CD8-positive, alpha-beta memory T cell (primary cell): Measurements from ENCODE around the gene GLDN. TPM values are rescaled to one million over a fixed set of nuclear protein-coding genes. Genes with fewer than 3 reads are reported as not detected.

ENCODE experiments used
- CTCF ChIA-PET: fragments of 350-600 bp; sonication (Branson Sonifier 250); formaldehyde crosslinking; loops from one replicate; lab custom pipeline; 2021; ENCODE audit warnings: antibody characterized with exemption; lab: Charles Lee
- POLR2A ChIA-PET: fragments of 350-600 bp; sonication (Branson Sonifier 250); formaldehyde crosslinking; loops from one replicate; lab custom pipeline; 2021; ENCODE audit warnings: antibody characterized with exemption; lab: Charles Lee
- DNase-seq, 5 donors: peaks; one replicate each; pipeline versions ENCODE4 v3.0.0 to v3.0.0-alpha.2; 2020 to 2022; ENCODE audit warnings: mixed read lengths in 1 of 5
- H3K27ac ChIP-seq: one replicate; pipeline ENCODE4 v1.7.0; 2013; ENCODE audit warnings: low read depth, mild to moderate bottlenecking, low read length, moderate library complexity
- H3K27me3 ChIP-seq: 2 replicates; pipeline ENCODE4 v1.7.0; 2013; ENCODE audit warnings: low read length, mild to moderate bottlenecking; ENCODE audit not compliant: insufficient read depth, poor library complexity, severe bottlenecking
- H3K36me3 ChIP-seq: 2 replicates; pipeline ENCODE4 v1.7.0; 2013; ENCODE audit warnings: mild to moderate bottlenecking, low read length, moderate library complexity; ENCODE audit not compliant: insufficient read depth
- H3K4me1 ChIP-seq: 2 replicates; pipeline ENCODE4 v1.7.0; 2013; ENCODE audit warnings: mild to moderate bottlenecking, low read length, moderate library complexity; ENCODE audit not compliant: insufficient read depth
- H3K4me3 ChIP-seq: 2 replicates; pipeline ENCODE4 v1.7.0; 2013; ENCODE audit warnings: mild to moderate bottlenecking, low read length
- H3K9me3 ChIP-seq: 2 replicates; pipeline ENCODE4 v1.7.0; 2013; ENCODE audit warnings: mild to moderate bottlenecking, low read length
- H3K27ac Mint-ChIP-seq, 8 donors: one replicate each; pipeline ENCODE4 v1.8.0; 2020 to 2021; ENCODE audit warnings: mixed read lengths in 8 of 8, mild to moderate bottlenecking in 6 of 8, inconsistent platforms in 3 of 8, moderate library complexity in 3 of 8
- H3K27me3 Mint-ChIP-seq, 2 donors: one replicate each; pipeline ENCODE4 v1.8.0; 2020 to 2021; ENCODE audit warnings: mixed read lengths in 2 of 2, mild to moderate bottlenecking in 1 of 2, moderate library complexity in 1 of 2
- H3K36me3 Mint-ChIP-seq, 3 donors: one replicate each; pipeline ENCODE4 v1.8.0; 2020 to 2021; ENCODE audit warnings: mixed read lengths in 3 of 3, inconsistent platforms in 1 of 3, mild to moderate bottlenecking in 1 of 3
- H3K4me1 Mint-ChIP-seq, 3 donors: one replicate each; pipeline ENCODE4 v1.8.0; 2020 to 2021; ENCODE audit warnings: mixed read lengths in 3 of 3, inconsistent platforms in 1 of 3, mild to moderate bottlenecking in 1 of 3
- H3K4me3 Mint-ChIP-seq, 7 donors: one replicate each; pipeline ENCODE4 v1.8.0; 2020 to 2021; ENCODE audit warnings: mixed read lengths in 7 of 7, mild to moderate bottlenecking in 6 of 7, moderate library complexity in 4 of 7, inconsistent platforms in 2 of 7
- H3K9me3 Mint-ChIP-seq, 5 donors: one replicate each; pipeline ENCODE4 v1.8.0; 2020 to 2022; ENCODE audit warnings: mixed read lengths in 5 of 5, mild to moderate bottlenecking in 3 of 5, moderate library complexity in 2 of 5, inconsistent platforms in 1 of 5
- polyA plus RNA-seq: library from polyadenylated mRNA; unstranded; fragments of 300-500 nt; fragmentation: Illumina TruSeq; gene quantifications from one replicate; pipeline ENCODE4 v1.2.3, GENCODE V29; 2021
- total RNA-seq, 2 experiments: library from RNA; stranded (reverse); gene quantifications; one replicate each; pipeline ENCODE4 v1.2.3, GENCODE V29; 2021

GLDN gene
- total and polyA plus RNA-seq, 3 experiments from 2014 or later, result not detected

GRCh38 chr15:51390241-51390965, 48.9 kb downstream of the GLDN start:
- Histone ChIP-seq H3K27me3 (no peaks in the 10 kb centered on the region), H3K27ac (no peak overlapping the region), H3K4me3 (no peak overlapping the region), H3K36me3 (no peaks in the 10 kb centered on the region), H3K9me3 (no peaks in the 10 kb centered on the region), H3K4me1 (no peaks in the 10 kb centered on the region)
- no peak overlapping the region for H3K4me3 Mint-ChIP-seq
- ChIA-PET POLR2A (no interaction called here), CTCF (no interaction called here)
- H3K4me1 Mint-ChIP-seq, result no peaks in the 10 kb centered on the region
- DNase-seq, result no peak
- peaks cover 0 to 2% (median 0%) of the 10 kb centered on the region in 5 donors for H3K9me3 Mint-ChIP-seq
- H3K27me3 Mint-ChIP-seq, result peaks cover 2 to 8% of the 10 kb centered on the region in 2 donors
- no peaks in the 10 kb centered on the region for H3K36me3 Mint-ChIP-seq
- no peak overlapping the region for H3K27ac Mint-ChIP-seq

GRCh38 chr15:51390966-51391422, 49.5 kb downstream of the GLDN start:
- H3K4me1 Mint-ChIP-seq, result no peaks in the 10 kb centered on the region
- no peak for DNase-seq
- no peaks in the 10 kb centered on the region for H3K9me3 ChIP-seq
- H3K4me1 ChIP-seq, result no peaks in the 10 kb centered on the region
- H3K4me3 ChIP-seq, result no peak overlapping the region
- no peak overlapping the region for H3K27ac Mint-ChIP-seq
- no peaks in the 10 kb centered on the region for H3K36me3 ChIP-seq
- H3K27me3 Mint-ChIP-seq, result peaks cover 3 to 4% of the 10 kb centered on the region in 2 donors
- H3K27me3 ChIP-seq, result no peaks in the 10 kb centered on the region
- no peaks in the 10 kb centered on the region for H3K36me3 Mint-ChIP-seq
- ChIA-PET CTCF (no interaction called here), POLR2A (no interaction called here)
- no peak overlapping the region for H3K27ac ChIP-seq
- no peak overlapping the region for H3K4me3 Mint-ChIP-seq
- peaks cover 0 to 2% (median 0%) of the 10 kb centered on the region in 5 donors for H3K9me3 Mint-ChIP-seq

- no peak overlapping the region for H3K27ac ChIP-seq
- Mint-ChIP-seq H3K27ac (no peak overlapping the region), H3K27me3 (peaks cover 2 to 4% of the 10 kb centered on the region in 2 donors), H3K36me3 (no peaks in the 10 kb centered on the region), H3K9me3 (no peaks in the 10 kb centered on the region), H3K4me1 (no peaks in the 10 kb centered on the region), H3K4me3 (no peak overlapping the region)
- POLR2A ChIA-PET, result no interaction called here
- H3K4me3 ChIP-seq, result no peak overlapping the region
- no peaks in the 10 kb centered on the region for H3K27me3 ChIP-seq
- CTCF ChIA-PET, result no interaction called here
- DNase-seq, result no peak
- no peaks in the 10 kb centered on the region for H3K9me3 ChIP-seq
- no peaks in the 10 kb centered on the region for H3K36me3 ChIP-seq
- no peaks in the 10 kb centered on the region for H3K4me1 ChIP-seq
Measured at GRCh38 chr15:51396921-51397320, 55.5 kb downstream of the GLDN start.

- Mint-ChIP-seq H3K27ac (no peak overlapping the region), H3K4me3 (no peak overlapping the region), H3K4me1 (no peaks in the 10 kb centered on the region), H3K36me3 (no peaks in the 10 kb centered on the region), H3K27me3 (peaks cover 3 to 7% of the 10 kb centered on the region in 2 donors), H3K9me3 (no peaks in the 10 kb centered on the region)
- H3K27me3 ChIP-seq, result no peaks in the 10 kb centered on the region
- no peaks in the 10 kb centered on the region for H3K9me3 ChIP-seq
- DNase-seq, result no peak
- POLR2A ChIA-PET, result no interaction called here
- H3K36me3 ChIP-seq, result no peaks in the 10 kb centered on the region
- no peaks in the 10 kb centered on the region for H3K4me1 ChIP-seq
- no peak overlapping the region for H3K27ac ChIP-seq
- no peak overlapping the region for H3K4me3 ChIP-seq
- CTCF ChIA-PET, result no interaction called here
Measured at GRCh38 chr15:51398626-51399025, 57.2 kb downstream of the GLDN start.

GRCh38 chr15:51401051-51401780, 59.8 kb downstream of the GLDN start:
- H3K27me3 ChIP-seq, result no peaks in the 10 kb centered on the region
- ChIA-PET POLR2A (no interaction called here), CTCF (interaction anchor here (1.3 kb wide), 1 partner anchor 9 kb away, joined by 3 read pairs; no protein-coding TSS in a partner anchor)
- no peaks in the 10 kb centered on the region for H3K36me3 Mint-ChIP-seq
- H3K27ac ChIP-seq, result no peak overlapping the region
- H3K36me3 ChIP-seq, result no peaks in the 10 kb centered on the region
- no peak overlapping the region for H3K27ac Mint-ChIP-seq
- H3K4me3 Mint-ChIP-seq, result no peak overlapping the region
- no peaks in the 10 kb centered on the region for H3K9me3 ChIP-seq
- DNase-seq, result no peak
- H3K4me1 ChIP-seq, result no peaks in the 10 kb centered on the region
- H3K4me3 ChIP-seq, result no peak overlapping the region
- H3K9me3 Mint-ChIP-seq, result no peaks in the 10 kb centered on the region
- no peaks in the 10 kb centered on the region for H3K4me1 Mint-ChIP-seq
- H3K27me3 Mint-ChIP-seq, result peaks cover 3 to 18% of the 10 kb centered on the region in 2 donors

GRCh38 chr15:51401872-51402517, 60.5 kb downstream of the GLDN start:
- Histone ChIP-seq H3K9me3 (no peaks in the 10 kb centered on the region), H3K36me3 (no peaks in the 10 kb centered on the region), H3K4me1 (no peaks in the 10 kb centered on the region), H3K27ac (no peak overlapping the region), H3K4me3 (no peak overlapping the region), H3K27me3 (no peaks in the 10 kb centered on the region)
- no peaks in the 10 kb centered on the region for H3K36me3 Mint-ChIP-seq
- ChIA-PET CTCF (interaction anchor here (1.3 kb wide), 1 partner anchor 10 kb away, joined by 3 read pairs; no protein-coding TSS in a partner anchor), POLR2A (no interaction called here)
- H3K9me3 Mint-ChIP-seq, result no peaks in the 10 kb centered on the region
- H3K4me3 Mint-ChIP-seq, result no peak overlapping the region
- H3K27ac Mint-ChIP-seq, result no peak overlapping the region
- no peak for DNase-seq
- H3K27me3 Mint-ChIP-seq, result peaks cover 3 to 18% of the 10 kb centered on the region in 2 donors
- no peaks in the 10 kb centered on the region for H3K4me1 Mint-ChIP-seq

GRCh38 chr15:51403072-51403878, 61.8 kb downstream of the GLDN start:
- no peaks in the 10 kb centered on the region for H3K4me1 ChIP-seq
- H3K9me3 ChIP-seq, result no peaks in the 10 kb centered on the region
- no peak overlapping the region for H3K4me3 Mint-ChIP-seq
- H3K27me3 Mint-ChIP-seq, result peaks cover 3 to 14% of the 10 kb centered on the region in 2 donors
- H3K36me3 ChIP-seq, result no peaks in the 10 kb centered on the region
- H3K9me3 Mint-ChIP-seq, result peaks cover 0 to 3% (median 0%) of the 10 kb centered on the region in 5 donors
- no peak overlapping the region for H3K27ac Mint-ChIP-seq
- H3K27ac ChIP-seq, result no peak overlapping the region
- ChIA-PET POLR2A (no interaction called here), CTCF (no interaction called here)
- no peaks in the 10 kb centered on the region for H3K36me3 Mint-ChIP-seq
- H3K4me3 ChIP-seq, result no peak overlapping the region
- no peaks in the 10 kb centered on the region for H3K4me1 Mint-ChIP-seq
- H3K27me3 ChIP-seq, result no peaks in the 10 kb centered on the region
- DNase-seq, result no peak
